DND-41 (cell line): ENCODE data around the gene ZAR1.

Source experiments
- CTCF ChIP-seq: IDR thresholded peaks from 2 replicates; pipeline ENCODE4 v1.5.1; 2012; ENCODE audit warnings: borderline replicate concordance, low read length, moderate library complexity, mild to moderate bottlenecking; ENCODE audit not compliant: poor library complexity, severe bottlenecking; ENCODE audit errors: extremely low read depth
- EZH2 ChIP-seq: IDR thresholded peaks from 3 replicates; pipeline ENCODE4 v1.6.1; 2012; ENCODE audit warnings: borderline replicate concordance, low read depth, mild to moderate bottlenecking, moderate library complexity, low read length, inconsistent platforms; ENCODE audit not compliant: severe bottlenecking

DNA sequence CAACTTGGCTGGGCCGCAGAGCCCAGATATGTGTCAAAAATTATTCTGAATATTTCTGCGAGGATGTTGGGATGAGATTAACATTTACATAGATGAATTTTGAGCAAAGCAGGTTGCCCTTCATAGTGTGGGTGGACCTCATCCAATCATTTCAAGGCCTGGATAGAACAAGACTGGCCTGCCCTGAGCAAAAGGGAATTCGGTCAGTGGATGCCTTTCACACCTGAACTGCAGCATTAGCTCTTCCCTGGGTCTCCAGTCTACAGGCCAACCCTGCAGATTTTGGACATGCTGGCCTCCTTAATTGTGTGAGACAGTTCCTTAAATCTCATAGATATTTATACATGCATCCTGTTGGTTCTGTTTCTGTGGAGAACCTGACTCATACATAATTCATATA, 39.3 kb upstream of the ZAR1 start:
- TF ChIP-seq CTCF, result no peak
- no peak for TF ChIP-seq EZH2
